ENCODE measurements around the gene EPC1.

Gene EPC1

GRCh38 chr10:32346551-32347362, at the start of gene EPC1:
EPC1 (minus strand) TSS chr10:32347158; CDS start chr10:32346915, 243 bp downstream.
- ChIA-PET CTCF (interaction anchor here (1.0 to 1.4 kb wide), 7 partner anchors 11 to 226 kb away, joined by 3 to 10 read pairs (median 4); no protein-coding TSS in a partner anchor), POLR2A (interaction anchor here (0.9 to 1.1 kb wide), 3 partner anchors 12 to 91 kb away, joined by 4 to 6 read pairs (median 4); no protein-coding TSS in a partner anchor)
- H3K4me1 ChIP-seq (ENCODE audit: control insufficient read depth, insufficient read depth, low read length): peaks cover 13% of the 10 kb centered on the region
- TF ChIP-seq INSM2 (tag by site-specific recombination; IDR thresholded peaks at IDR 0.05): peak; percentile 23; the same call in 1 of the 2 replicates
- 0 out of 2 replicates have a peak, but pooled peaks have one; percentile 49 for TF ChIP-seq ZNF639 (tag by site-specific recombination; IDR thresholded peaks at IDR 0.05)
- TF ChIP-seq ZBTB11 (tag by site-specific recombination; conservative IDR thresholded peaks at IDR 0.05; ENCODE audit: low read depth): 0 out of 2 replicates have a peak, but pooled peaks have one; percentile 30
- no peak; the same call in 1 of the 2 replicates for TF ChIP-seq ZSCAN5A (tag by site-specific recombination; IDR thresholded peaks at IDR 0.05)
- TF ChIP-seq ZNF341 (tag by site-specific recombination; IDR thresholded peaks at IDR 0.05; ENCODE audit: low read depth): peak; percentile 81
- TF ChIP-seq ZNF311 (tag by site-specific recombination; IDR thresholded peaks at IDR 0.05; ENCODE audit: borderline replicate concordance): no peak
- 0 out of 2 replicates have a peak, but pooled peaks have one; percentile 17 for TF ChIP-seq WT1 (tag by site-specific recombination; IDR thresholded peaks at IDR 0.05)
- TF ChIP-seq ZNF398 (tag by site-specific recombination; IDR thresholded peaks at IDR 0.05): no peak
- TF ChIP-seq ZEB2 (tag by site-specific recombination; IDR thresholded peaks at IDR 0.05): peak; percentile 67; the same call in 1 of the 2 replicates
- TF ChIP-seq ZNF324 (tag by site-specific recombination; IDR thresholded peaks at IDR 0.05): peak; percentile 58
- 0 out of 2 replicates have a peak, but pooled peaks have one; percentile 23 for TF ChIP-seq REPIN1 (tag by site-specific recombination; IDR thresholded peaks at IDR 0.05; ENCODE audit: low read depth)
- peak; percentile 32; the same call in 1 of the 2 replicates for TF ChIP-seq ZSCAN30 (tag by site-specific recombination; IDR thresholded peaks at IDR 0.05)
- TF ChIP-seq PRDM4 (tag by site-specific recombination; IDR thresholded peaks at IDR 0.05): peak; percentile 21; the same call in 1 of the 2 replicates
- TF ChIP-seq ZNF654 (tag by site-specific recombination; IDR thresholded peaks at IDR 0.05; ENCODE audit: low read depth): peak; percentile 8; the same call in 1 of the 2 replicates
- TF ChIP-seq SP7 (tag by site-specific recombination; IDR thresholded peaks at IDR 0.05): peak; percentile 50; the same call in 1 of the 2 replicates
- peak; percentile 72 for TF ChIP-seq ZNF2 (tag by site-specific recombination; IDR thresholded peaks at IDR 0.05)
- TF ChIP-seq ZIC2 (tag by site-specific recombination; IDR thresholded peaks at IDR 0.05): no peak
- peak; percentile 35; the same call in 1 of the 2 replicates for TF ChIP-seq ZBTB44 (tag by site-specific recombination; IDR thresholded peaks at IDR 0.05)
- 0 out of 2 replicates have a peak, but pooled peaks have one; percentile 4 for TF ChIP-seq ZNF558 (tag by site-specific recombination; IDR thresholded peaks at IDR 0.05)
- TF ChIP-seq GLI4 (tag by site-specific recombination; IDR thresholded peaks at IDR 0.05): peak; percentile 64; the same call in 1 of the 2 replicates
- TF ChIP-seq ZNF843 (tag by site-specific recombination; IDR thresholded peaks at IDR 0.05): 0 out of 2 replicates have a peak, but pooled peaks have one; percentile 6

More at GRCh38 chr10:32346551-32347362, at the start of gene EPC1:
- Histone ChIP-seq H3K4me3 (ENCODE audit: low read depth, low read length) (peak within 1 kb of the TSS; percentile 98), H3K36me3 (ENCODE audit: control insufficient read depth in 2 of 2, insufficient read depth in 1 of 2, low read length in 2 of 2) (peaks cover 0 to 9% of the 10 kb centered on the region in 2 experiments), H3K9me3 (ENCODE audit: control insufficient read depth, insufficient read depth, low read depth, low read length) (no peaks in the 10 kb centered on the region), H3K27ac (ENCODE audit: extremely low read depth, low read depth, low read length) (peak within 1 kb of the TSS; percentile 100)
